Upper lobe of right lung (tissue), 1 donor: ENCODE results near the gene SYNGR4. TPM values are rescaled to one million over a fixed set of nuclear protein-coding genes. Genes with fewer than 3 reads are reported as not detected.

ENCODE experiments used
- ATAC-seq: fragments of 200-7000 bp; cut with Tn5 transposase; one replicate; pipeline ENCODE4 v1.9.1; 2020; ENCODE audit warnings: mild to moderate bottlenecking, moderate library complexity
- DNase-seq: peaks from one replicate; pipeline ENCODE4 v3.0.0-alpha.2; 2020
- H3K27ac ChIP-seq: fragments of 200-600 bp; one replicate; pipeline ENCODE4 v1.8.0; 2022
- H3K27me3 ChIP-seq: fragments of 200-600 bp; one replicate; pipeline ENCODE4 v1.8.0; 2022; ENCODE audit warnings: mild to moderate bottlenecking
- H3K36me3 ChIP-seq: fragments of 200-600 bp; one replicate; pipeline ENCODE4 v1.8.0; 2022
- H3K4me1 ChIP-seq: fragments of 200-600 bp; one replicate; pipeline ENCODE4 v1.8.0; 2022
- H3K4me3 ChIP-seq: fragments of 200-600 bp; one replicate; pipeline ENCODE4 v1.8.0; 2022; ENCODE audit warnings: mild to moderate bottlenecking
- H3K9me3 ChIP-seq: fragments of 200-600 bp; one replicate; pipeline ENCODE4 v1.8.0; 2022
- intact Hi-C: fragments of 100-400 bp; cut with DNase I; formaldehyde crosslinking; loops from one replicate; pipeline ENCODE4 v1.11.0; 2022
- total RNA-seq: library from RNA; stranded (reverse); fragmentation: NEBNext Ultra II Directional; extraction: Animal tissue kit (Norgen Biotek cat#: 25700); gene quantifications from one replicate; pipeline ENCODE4 v1.2.1, GENCODE V29; 2021
- TF ChIP-seq, protein P1 (sequence below): fragments of 200-600 bp; IDR thresholded peaks from one replicate; pipeline ENCODE4 v1.8.0; 2022; ENCODE audit warnings: antibody characterized with exemption
- donor health status: DM: no; HTN: yes; CAD: no; lungs with severe emphysema.

SYNGR4 gene
- total RNA-seq, 1 donor from 2014 or later = not detected

DNA sequence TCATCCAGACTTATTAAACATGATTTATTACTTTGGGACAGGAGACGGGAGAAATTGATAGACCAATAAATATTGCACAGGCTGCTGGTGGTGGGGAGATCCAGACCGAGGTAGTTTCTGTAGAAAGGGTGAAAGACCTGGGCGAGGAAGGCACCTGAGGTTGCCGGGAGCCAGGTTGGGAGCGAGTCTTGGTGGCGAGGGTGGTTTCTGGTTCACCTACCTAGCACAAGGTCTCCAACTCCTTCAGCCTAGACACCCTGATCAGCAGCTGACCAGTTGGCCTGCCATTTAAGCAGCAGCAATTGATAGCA is 31.9 kb upstream of the SYNGR4 start:
- H3K4me1 ChIP-seq = peaks cover 33% of the 10 kb centered on the region
- TF ChIP-seq, protein P1, sequence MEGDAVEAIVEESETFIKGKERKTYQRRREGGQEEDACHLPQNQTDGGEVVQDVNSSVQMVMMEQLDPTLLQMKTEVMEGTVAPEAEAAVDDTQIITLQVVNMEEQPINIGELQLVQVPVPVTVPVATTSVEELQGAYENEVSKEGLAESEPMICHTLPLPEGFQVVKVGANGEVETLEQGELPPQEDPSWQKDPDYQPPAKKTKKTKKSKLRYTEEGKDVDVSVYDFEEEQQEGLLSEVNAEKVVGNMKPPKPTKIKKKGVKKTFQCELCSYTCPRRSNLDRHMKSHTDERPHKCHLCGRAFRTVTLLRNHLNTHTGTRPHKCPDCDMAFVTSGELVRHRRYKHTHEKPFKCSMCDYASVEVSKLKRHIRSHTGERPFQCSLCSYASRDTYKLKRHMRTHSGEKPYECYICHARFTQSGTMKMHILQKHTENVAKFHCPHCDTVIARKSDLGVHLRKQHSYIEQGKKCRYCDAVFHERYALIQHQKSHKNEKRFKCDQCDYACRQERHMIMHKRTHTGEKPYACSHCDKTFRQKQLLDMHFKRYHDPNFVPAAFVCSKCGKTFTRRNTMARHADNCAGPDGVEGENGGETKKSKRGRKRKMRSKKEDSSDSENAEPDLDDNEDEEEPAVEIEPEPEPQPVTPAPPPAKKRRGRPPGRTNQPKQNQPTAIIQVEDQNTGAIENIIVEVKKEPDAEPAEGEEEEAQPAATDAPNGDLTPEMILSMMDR = no peak
- intact Hi-C loops = no loop called here
- no peaks in the 10 kb centered on the region for H3K36me3 ChIP-seq
- no peak for ATAC-seq
- peak overlapping the region; percentile 62 for H3K4me3 ChIP-seq
- H3K9me3 ChIP-seq = no peaks in the 10 kb centered on the region
- no peaks in the 10 kb centered on the region for H3K27me3 ChIP-seq
- no peak for DNase-seq
- no peak overlapping the region for H3K27ac ChIP-seq

DNA sequence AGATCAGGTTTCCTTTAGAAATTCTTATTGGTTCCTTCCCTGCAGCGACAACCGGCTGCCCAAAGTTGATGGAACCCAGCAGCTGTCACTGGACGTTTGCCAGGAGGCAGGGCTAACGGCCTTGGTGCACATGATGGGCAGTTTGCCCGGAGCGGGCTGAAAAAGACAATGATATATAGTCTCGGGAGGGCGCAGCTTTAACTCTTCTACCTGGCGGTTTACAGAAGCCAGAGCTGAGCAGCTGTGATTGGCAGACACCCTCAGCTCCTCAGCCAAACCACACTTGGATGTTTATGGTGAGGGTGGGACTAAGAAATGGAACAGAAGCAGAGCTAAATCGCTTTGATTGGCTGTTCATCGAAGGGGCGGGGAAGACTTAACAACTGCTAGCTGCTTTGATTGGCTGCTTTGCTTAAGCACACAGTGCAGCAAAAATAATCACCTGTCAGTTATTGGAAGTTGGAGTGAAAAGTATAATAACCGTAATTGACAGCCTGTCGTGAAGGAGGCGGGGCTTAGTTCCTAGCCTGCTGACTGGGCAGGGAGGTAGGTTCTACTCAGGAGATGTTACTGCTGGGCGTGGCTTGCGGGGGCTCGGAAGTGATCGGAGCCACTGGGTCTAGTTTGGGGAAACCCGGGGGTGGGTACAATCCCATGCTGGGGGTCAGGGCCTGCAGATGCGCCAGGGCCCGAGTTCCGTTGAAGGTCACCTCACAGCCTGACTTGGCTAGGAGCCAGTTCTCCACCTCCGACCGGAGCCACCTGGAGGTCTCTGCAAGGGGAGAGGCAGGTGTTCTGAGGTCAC is 31.3 kb upstream of the SYNGR4 start:
- intact Hi-C loops = no loop called here
- Histone ChIP-seq H3K4me1 (peaks cover 30% of the 10 kb centered on the region), H3K27me3 (no peaks in the 10 kb centered on the region), H3K36me3 (no peaks in the 10 kb centered on the region), H3K27ac (peak overlapping the region; percentile 89), H3K9me3 (no peaks in the 10 kb centered on the region), H3K4me3 (peak overlapping the region; percentile 62)
- TF ChIP-seq, protein P1 = no peak
- peak; percentile 84 for ATAC-seq
- DNase-seq = peak; percentile 95

DNA sequence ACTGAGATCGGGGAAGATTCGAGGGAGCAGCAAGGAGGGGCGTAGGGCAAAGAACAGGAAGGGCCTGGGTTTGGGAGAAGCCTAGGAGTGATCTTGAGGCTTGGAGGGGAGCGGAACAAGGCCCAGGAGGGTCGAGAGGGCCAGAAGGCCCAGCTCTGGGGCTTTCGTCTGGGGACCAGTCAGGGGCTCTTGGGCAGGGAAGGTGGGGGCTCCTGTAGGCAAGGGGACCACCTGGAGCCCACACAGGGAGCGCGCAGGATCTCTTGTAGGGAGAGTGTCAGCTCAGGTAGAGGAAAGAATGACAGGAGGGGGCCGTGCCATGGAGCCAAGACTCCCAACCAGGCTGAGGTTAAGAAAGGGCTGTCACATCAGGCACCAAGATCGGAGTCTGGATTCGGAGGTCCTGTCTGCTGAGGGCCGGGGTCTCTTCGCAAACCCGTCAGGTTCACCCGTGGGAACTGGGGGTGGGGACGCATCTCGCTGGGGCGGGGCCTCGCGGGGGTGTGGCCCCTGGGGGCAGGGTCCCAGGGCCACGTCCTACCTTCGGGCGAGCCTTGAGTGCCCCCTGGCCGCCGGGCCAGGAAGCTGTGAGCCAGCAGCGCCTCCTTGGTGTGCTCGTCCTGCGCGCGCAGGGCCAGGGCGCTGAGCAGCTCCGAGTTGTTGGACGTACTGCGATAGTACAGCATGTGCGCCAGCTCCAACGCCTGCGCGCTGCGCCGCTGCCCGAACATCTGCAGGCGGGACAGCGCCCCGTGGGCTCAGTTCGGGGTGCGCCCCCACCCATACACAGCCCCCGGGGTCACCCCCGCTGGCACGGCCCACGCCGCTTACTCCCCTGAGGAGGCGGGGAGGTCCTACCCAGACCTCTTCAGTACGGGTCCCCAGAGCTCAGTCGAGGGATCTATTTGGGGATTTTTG is 30.4 kb upstream of the SYNGR4 start:
- intact Hi-C loops = no loop called here
- TF ChIP-seq, protein P1 = peak; percentile 87
- ATAC-seq = peak; percentile 91

DNA sequence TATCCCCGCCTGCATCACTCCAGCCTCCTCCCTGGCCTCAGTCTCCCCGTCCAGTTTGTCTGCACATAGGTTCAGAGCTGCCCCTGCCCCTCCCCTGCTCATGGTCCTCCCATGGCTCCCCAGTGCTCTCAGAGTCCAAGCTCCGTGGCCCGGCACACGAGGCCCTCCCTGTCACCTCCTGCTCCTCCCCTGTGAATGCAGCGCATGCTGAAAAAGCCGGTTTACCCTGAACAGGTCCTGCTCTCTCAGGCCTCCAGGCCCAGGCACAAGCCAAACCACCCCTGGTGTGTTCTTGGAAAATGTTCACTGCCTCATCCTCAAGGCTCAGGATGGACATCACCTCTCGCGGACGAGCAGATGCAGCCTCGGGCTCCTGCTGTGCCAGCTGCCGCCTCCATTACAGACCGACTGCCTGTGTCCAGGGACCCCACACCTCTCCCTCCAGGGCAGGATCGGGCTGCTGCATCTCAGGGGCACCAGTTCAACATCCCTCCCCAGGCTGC is 25.9 kb upstream of the SYNGR4 start:
- TF ChIP-seq, protein P1 = no peak
- Histone ChIP-seq H3K27me3 (no peaks in the 10 kb centered on the region), H3K4me1 (peaks cover 5% of the 10 kb centered on the region), H3K36me3 (no peaks in the 10 kb centered on the region), H3K27ac (no peak overlapping the region), H3K9me3 (no peaks in the 10 kb centered on the region), H3K4me3 (no peak overlapping the region)
- DNase-seq (no peak), ATAC-seq (no peak)
- intact Hi-C loops = no loop called here

More for the DNA sequence above, 30.4 kb upstream of the SYNGR4 start:
- Histone ChIP-seq H3K27ac (peak overlapping the region; percentile 89), H3K27me3 (no peaks in the 10 kb centered on the region), H3K9me3 (no peaks in the 10 kb centered on the region), H3K4me1 (peaks cover 27% of the 10 kb centered on the region), H3K4me3 (peak overlapping the region; percentile 62), H3K36me3 (no peaks in the 10 kb centered on the region)
- peak; percentile 97 for DNase-seq

DNA sequence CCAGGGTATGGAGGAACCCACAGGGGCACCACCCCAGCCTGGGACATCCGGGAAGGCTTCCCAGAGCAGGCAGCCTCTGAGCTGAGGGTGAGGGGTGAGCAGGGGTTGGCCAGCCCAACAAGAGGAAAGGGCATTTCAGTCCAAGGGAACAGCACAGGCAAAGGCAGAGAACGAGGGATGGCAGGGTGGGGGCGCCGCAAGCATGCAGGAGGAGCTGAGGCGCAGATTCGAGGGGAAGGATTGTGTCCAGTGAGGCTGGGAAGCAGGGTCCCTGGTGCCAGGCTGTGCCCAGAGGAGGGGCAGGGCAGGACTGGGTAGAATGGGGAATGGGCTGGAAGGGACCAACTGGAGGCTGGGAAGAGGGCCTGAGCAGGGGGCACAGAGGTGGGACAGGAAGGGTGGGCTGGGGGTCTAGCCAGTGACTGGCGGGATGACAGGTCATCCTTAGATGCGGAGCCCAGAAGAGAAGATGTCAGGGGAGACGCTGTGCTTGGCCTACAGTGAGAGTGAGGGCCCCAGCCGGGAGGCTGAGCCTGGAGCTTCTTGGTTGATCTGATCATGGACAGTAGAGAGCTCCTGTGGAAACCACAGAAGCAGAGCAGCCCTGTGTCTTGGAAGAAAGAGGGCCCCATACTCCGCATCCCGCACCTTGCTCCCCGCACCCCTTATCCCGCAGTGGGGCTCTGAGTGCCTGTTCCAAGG is 25.2 kb upstream of the SYNGR4 start:
- Histone ChIP-seq H3K27ac (no peak overlapping the region), H3K9me3 (no peaks in the 10 kb centered on the region), H3K4me3 (no peak overlapping the region), H3K27me3 (no peaks in the 10 kb centered on the region), H3K36me3 (no peaks in the 10 kb centered on the region), H3K4me1 (peaks cover 2% of the 10 kb centered on the region)
- DNase-seq = no peak
- intact Hi-C loops = no loop called here
- ATAC-seq = no peak
- TF ChIP-seq, protein P1 = no peak
